ENCODE measurements around the gene APLNR.
A peak's percentile ranks its signal among the peaks of the same experiment; 100 is the strongest.

The APLNR gene

GRCh38 chr11:57251037-57251436 is 14.0 kb upstream of the APLNR start:
- DNase-seq, result no peak

GRCh38 chr11:57249384-57250319 is 12.6 kb upstream of the APLNR start:
- peak; percentile 33 for DNase-seq

DNA sequence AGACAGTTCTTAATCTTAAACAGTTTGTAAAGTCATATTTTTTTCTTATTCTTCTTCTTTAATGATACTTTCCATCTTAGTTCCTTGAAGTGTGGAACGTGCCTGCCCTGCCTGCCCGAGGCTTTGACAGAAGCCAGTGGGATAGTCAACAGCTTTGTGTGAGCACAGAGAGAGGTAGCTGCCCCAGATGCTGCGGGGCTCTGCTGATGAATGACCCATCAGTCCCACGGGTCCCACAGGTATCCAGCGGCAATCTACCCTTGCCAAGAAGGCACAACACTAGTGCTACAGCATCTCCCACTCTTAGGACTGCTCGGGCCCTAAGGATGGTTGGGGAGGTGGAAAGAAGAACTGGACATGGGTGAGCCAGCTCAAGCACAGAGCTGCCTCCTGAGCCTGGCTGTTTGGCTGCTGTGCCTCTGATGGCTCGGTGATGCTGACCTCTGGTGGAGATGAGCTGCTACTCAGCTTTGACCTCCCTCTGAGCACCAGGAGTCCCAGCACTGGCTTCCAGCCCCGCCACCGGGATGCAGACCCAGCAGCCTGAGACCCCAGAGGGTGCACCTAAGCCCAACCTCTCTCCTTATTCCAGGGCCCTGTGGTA is 11.8 kb upstream of the APLNR start:
- peak; percentile 69 for DNase-seq

DNA sequence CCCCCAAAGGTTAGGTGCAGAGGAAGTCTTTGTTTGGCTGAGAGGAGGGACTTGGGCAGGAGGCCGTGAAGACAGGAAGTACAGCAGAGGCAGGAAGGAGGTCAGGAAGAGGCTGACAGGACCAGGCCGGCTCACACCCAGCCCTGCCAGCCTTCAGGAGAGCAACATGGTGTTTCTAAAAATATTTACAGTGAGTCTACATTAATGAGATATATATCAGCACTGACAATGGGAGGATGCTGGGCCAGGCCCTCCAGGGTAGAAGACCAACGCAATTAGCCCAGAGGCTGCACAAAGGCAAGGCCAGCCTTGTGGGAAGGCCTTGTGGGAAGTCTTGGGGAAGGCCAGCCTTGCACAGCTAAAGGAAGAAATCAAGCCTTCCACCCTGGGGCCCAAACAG is 7.9 kb upstream of the APLNR start:
- DNase-seq, result no peak

DNA sequence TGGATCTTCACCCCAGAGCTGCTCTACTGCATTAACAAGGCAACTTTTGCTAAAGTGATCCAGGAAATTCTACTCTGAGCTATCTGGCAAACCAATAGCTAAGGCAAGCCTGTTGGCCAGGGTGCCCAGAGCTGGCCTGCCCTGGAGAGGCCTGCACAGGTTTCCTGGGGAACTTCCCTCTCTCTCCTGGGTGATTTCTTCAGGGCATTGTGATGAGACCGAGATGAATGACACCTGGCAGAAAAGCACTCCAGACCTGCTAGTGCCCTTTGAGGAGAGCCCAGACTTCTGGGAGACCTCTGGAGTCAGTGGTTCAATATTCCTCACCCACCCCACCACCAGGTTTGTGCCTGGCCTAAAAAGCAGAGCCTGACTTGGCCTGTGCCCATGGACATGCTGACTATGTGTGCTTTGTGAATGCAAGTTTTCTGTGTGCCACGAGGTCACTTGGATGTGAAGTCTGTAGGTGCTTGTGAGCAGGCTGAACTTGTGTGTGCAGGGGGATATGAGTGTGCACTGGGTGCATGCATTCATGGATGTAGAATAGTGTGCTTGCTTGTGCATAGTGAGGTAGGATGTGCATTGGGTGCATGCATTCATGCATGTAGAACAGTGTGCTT is 4.4 kb upstream of the APLNR start:
- DNase-seq, result no peak

- no peak for DNase-seq
Observed at GRCh38 chr11:57240757-57241156, 3.7 kb upstream of the APLNR start.

DNA sequence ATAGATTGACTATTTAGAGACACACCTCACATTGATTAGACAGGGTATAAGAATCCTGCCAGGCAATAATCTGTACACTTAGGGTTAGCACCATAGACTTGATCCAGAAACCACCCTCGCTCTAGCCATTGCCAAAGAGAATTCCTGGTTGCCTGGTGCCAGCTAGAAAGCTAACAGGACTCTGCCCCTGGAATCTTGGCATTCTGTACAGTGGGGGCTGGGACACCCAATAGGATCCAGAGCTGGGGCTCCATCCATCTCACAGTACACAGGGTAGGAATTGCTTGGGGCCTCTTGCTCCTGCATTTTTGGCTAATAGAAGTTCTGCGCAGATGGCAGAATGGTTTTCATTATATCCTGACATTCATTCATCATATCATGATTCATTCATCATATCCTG is 3.0 kb upstream of the APLNR start:
- no peak for DNase-seq

DNA sequence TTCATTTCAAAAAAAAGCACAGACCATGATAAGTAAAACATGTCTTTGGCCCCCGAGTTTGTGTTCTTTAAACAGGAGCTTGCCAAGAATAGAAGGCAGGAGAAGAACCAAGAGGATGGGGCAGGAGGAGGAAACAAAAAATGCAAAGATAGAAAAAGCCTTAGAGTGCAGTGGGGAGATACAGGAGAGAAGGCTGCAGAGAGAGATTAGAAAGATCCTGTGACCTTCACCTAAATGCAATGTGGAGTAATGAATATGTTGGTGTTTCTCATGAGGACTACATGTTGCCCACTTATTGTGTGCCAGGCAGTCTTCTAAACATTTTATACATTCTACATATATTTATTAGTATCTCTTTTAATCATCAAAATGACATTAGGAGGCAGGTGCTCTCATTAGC is 2.3 kb upstream of the APLNR start:
- DNase-seq, result no peak

DNA sequence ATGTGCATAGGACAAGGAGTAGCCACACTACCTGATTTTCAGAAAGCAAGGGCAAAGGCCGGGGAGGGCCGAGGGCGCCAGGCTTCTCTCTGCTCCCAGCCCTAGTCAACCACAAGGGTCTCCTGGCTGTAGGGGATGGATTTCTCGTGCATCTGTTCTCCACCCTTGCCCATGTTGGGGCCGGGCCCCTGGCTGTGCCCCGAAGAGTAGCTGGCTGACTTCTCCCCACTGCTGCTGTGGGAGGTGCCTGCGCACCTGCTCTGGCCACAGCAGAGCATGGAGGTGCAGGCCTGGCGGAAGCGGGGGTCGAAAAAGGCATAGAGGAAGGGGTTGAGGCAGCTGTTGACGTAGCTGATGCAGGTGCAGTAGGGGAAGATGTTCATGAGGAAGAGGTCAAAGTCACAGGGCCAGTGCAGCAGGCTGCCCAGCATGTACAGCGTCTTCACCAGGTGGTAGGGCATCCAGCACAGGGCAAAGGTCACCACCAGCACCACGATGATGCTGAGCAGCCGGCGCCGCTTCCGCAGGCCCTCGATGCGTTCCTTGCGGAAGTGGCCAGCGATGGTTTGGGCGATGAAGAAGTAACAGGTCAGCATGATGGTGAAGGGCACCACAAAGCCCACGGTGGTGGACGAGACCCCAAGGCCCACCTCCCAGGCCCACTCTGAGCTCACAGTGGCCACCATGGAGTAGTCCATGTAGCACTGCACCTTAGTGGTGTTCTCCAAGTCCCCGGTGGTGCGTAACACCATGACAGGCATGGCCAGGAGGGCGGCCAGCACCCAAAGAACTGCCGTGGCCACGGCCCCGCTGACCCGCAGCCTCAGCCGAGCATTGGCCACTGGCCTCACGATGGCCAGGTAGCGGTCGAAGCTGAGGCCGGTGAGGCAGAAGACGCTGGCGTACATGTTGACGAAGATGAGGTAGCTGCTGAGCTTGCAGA is 1.0 kb downstream of the APLNR start:
- no peak for DNase-seq

DNA sequence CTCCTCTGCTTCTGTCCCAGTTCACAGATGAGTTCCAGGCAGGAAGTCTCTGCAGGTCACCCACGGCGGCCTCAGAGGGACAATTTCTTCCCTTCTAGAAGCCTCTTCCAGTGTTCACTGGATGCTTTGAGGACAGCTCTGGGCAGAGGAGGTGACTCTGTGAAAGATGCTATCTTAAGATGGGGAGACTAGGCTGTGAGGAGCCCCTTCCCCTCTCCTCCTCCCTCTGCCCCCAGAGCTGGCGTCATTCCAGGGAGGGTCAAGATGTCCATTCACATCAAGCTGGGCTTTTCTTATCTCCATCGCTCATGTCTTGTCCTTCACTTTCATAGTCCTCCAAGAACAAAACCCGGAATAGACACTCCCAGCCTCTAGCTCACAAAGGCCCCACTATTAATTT is 3.3 kb downstream of the APLNR start:
- DNase-seq, result no peak

GRCh38 chr11:57231539-57232253 is 5.4 kb downstream of the APLNR start:
- DNase-seq, result no peak

DNA sequence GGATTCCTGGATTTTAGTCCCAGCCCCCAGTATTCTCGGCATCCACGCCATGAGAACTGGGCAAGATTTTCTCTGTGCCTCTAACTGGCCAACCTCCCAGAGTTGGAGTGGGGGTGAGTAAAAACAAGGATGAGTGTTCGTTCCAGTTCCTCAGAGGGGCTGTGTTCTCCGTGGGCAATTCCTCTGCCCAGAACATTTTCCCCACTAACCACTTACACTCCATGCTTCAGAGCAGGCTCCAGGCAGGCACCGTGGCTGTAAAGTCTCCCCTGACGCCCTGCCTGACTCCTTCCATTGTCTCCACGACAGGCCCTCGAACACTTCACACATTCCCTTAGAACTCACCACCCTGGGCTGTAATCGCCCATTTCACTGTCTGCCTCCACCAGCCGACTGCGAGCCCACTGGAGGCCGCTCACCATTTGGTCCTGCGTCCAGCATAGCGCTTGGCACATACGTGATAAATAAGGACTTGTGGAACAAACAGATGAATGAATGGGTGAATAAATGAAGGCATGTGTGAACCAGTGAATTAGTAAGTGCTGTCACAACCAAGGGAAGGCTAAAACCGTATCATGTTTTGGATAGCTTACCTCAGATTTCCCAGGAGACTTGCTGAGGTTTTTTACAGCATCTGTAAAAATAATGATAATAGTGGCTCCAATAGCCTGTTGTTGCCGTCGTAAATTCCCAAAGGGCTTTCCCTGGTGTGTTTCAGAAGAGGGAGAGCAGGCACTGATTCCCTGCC is 6.1 kb downstream of the APLNR start:
- no peak for DNase-seq

GRCh38 chr11:57230316-57230715 is 6.7 kb downstream of the APLNR start:
- no peak for DNase-seq

DNA sequence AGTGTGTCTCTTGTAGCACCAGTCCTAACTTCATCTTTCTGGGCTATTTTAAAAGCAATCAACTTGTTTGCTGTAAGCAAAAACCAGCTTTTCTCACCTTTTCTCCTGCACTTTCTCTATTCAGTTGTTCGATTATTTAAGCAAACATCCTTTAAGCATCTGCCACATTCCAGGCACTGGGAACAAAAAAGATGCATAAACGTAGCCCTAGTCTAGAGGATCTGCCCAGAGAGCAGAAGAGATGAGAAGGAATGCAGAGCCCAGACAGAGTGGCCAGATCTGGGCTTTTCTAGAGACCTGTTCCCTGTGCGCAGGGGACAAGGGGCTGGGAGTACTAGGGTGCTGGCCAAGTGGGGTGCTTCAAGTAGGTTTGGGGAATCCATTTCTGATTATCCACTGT is 8.4 kb downstream of the APLNR start:
- no peak for DNase-seq

- peak; percentile 16 for DNase-seq
Observed at GRCh38 chr11:57224537-57224936, 12.5 kb downstream of the APLNR start.

GRCh38 chr11:57224128-57224527 is 12.9 kb downstream of the APLNR start:
- no peak for DNase-seq

DNA sequence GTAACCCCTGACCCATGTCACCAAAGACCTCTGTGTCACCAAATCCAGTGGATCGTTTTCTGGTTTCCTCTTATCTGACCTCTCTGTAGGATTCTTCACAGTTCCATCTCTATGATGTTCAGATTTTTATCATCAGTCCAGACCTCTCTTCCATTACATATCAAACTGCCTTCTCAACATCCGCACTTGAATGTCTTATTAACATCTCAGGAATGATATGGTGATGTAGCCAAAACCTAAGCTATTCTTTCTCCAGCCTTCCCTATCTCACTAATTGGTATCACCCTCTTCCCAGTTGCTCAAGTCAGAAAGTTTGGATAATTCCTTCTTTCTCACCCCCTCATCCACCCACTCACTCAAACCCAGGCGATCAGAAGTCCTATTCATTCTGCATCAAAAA is 13.4 kb downstream of the APLNR start:
- DNase-seq, result no peak

- DNase-seq, result no peak
Observed at GRCh38 chr11:57222239-57222638, 14.8 kb downstream of the APLNR start.

DNA sequence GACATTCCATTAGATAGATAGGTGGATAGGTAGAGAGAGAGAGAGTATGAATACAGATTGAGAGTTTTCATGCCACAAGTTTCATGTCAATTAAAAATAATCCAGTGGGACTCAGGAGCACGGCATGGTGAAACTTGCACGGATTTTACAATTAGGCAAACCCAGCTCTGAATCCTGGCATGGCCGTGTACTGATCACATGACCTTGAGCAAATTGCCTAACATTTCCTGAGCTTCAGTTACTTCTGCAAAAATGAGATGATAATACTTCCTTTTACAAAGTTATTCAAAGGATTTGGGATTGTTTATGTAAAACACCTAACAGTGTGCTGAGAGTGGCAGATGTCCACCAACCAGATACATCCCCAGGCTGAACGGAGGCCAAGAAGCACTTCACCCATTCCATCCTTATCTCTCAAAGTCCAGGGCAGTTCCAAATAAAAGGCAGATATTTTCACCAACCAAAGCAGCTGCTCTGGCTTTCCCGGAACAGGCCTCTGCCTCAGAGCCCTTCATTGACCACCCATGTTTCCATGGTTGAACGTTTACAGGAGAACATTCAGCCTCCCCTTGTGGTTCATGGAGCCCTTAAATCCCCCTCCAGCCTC is 17.9 kb downstream of the APLNR start:
- no peak for DNase-seq

DNA sequence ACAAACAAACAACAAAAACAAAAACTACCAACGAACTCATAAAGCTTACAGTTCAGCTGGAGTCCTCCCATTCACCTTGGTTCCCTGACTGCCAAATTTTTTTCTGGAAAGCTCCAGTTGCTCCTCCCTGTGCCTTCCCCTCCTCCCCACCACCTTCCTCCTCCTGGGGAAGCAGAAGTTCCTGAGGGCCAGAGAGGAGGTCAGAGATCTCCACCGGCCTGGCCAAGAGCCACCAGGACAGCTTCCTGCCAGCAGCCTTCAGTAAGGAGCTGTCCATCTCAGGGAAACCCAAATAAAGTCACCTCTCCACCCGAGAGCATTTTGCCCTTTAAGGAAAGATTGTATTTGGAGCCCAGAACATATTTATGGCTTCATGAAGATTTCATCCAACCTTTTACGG is 20.0 kb downstream of the APLNR start:
- no peak for DNase-seq

- no peak for DNase-seq
Observed at GRCh38 chr11:57216463-57216862, 20.6 kb downstream of the APLNR start.

Data from amniotic stem cell (primary cell).